Stimulated activated CD8-positive, alpha-beta memory T cell treated with anti-CD3 and anti-CD28 coated beads, Interleukin-2, amount 100 ng/mL, for 48 hours (primary cell): ENCODE data around the gene EBNA1BP2.
"Not testable (repeated sequence)": the region's sequence is repeated elsewhere in the genome, so short reads cannot be mapped to it uniquely, and the experiment has no call there.

Source experiments
- DNase-seq, 2 donors: peaks; one replicate each; pipeline ENCODE4 v3.0.0-alpha.2; 2020; ENCODE audit warnings: low read depth in 2 of 2

Gene EBNA1BP2

DNA sequence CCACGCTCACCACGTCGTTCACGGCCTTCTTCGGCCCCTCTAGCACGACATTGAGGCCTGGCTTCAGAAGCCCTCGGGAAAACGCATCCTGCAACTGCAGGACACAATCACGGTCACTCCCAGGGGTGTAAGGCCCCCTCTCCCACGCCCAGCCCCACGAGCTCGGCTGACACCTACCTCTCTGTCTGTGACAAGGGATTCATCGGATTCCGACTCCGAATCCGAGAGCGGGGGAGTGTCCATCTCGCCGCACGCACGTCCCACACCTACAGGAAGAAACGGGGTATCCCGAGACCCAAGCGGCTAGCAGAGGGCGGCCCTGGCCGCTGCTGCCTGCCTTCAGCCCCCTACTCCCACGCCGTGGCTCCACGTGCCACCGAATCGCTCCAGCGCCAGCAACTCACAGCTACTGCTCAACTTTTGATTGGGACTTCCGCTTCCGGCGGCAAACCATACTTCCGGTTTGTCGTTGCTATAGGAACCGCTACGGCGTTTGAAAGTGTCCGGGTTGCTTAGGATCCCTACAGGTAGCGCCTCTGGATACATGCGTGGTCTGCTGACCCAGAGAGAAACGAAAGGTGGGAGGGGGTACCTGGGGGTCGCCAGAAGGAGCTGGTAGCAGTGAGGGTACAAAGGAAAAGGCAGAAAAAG lies at the start of gene EBNA1BP2, which contains the start of gene CFAP57:
EBNA1BP2 (minus strand) TSS at position 415 of the 651 bp plus-strand sequence; CDS start at position 243, 172 bp downstream.
CFAP57 (plus strand) TSS at position 455 of the 651 bp plus-strand sequence. CDS start 424 bp downstream, outside the sequence.
- peak; percentile 72 to 87 for DNase-seq

DNA sequence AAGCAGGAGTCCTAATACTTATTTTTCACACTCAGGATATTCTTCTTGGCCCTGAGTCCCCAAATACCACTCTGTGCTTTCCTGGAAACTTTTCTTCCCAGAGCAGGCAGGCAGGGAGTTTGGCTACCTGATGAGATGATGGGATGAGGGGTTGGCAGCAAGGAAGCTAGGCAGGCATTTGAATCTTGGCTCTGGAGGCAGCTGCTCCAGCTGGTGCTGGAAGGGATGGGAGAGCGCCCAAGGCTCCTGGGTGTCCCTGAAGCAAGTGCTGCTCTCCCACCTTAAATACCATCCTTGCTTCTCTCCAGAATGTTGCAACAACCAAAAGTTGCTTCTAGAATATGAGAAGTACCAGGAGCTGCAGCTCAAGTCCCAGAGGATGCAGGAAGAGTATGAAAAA lies 49.7 kb upstream of the EBNA1BP2 start:
- no peak for DNase-seq

- DNase-seq = no peak
These were observed 49.1 kb upstream of the EBNA1BP2 start for GRCh38 chr1:43220905-43221778.

DNA sequence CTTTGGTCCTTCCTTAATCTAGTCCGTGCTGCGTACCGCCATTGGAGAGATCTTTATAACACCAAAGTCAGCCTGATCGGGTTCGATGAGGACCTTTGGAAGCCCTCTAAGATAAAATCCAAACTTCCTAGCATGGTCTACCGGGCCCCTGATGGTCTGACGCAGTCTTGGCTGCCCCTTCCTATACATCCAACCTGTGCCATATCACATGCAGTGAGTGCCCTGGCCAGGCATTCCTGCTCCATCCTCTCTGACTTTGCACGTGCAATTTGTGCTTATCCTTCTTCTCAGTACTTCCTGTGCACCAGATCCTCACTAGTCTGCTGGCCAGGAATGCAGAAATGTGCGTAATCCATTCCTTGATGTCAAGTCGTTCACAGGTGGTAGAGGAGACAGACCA lies 45.7 kb upstream of the EBNA1BP2 start:
- DNase-seq = no peak

DNA sequence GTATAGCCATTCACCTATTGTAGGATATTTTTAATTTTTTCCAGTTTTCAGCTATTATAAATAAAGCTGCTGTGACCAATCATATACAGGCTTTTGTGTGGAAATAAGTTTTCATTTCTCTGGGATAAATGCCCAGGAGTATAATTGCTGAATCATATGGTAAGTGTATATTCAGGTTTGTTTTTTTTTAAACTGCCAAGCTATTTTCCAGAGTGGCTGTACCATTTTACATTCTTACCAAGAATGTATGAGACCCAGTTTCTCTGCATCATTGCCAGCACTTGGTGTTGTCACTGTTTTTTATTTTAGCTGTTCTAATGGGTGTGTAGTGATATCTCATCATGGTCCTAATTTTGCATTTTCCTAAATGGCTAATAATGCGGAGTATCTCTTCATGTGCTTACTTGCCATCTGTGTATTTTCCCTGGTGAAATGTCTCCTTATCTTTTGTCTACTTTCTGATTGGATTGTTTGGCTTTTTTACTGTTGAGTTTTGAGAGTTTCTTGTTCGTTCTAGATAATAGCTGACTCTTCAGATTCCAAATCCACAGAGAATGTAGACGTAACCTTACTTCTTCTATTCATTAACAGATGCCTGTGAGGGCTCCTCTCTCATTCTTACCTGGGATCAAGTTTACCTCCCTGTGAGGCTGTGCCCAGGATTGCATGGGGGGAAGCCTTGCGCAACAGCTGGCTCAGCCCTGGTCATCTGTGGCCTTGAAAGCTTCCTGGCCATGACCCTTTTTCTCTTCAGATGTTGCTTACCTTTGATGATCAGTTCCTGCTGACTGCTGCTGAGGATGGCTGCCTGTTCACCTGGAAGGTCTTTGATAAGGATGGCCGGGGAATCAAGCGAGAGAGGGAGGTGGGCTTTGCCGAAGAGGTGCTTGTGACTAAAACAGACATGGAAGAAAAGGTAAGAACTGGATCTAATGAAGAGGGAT lies 42.7 kb upstream of the EBNA1BP2 start:
- no peak for DNase-seq

- DNase-seq = not testable (repeated sequence)
These were observed 36.2 kb upstream of the EBNA1BP2 start for GRCh38 chr1:43208277-43208676.

DNA sequence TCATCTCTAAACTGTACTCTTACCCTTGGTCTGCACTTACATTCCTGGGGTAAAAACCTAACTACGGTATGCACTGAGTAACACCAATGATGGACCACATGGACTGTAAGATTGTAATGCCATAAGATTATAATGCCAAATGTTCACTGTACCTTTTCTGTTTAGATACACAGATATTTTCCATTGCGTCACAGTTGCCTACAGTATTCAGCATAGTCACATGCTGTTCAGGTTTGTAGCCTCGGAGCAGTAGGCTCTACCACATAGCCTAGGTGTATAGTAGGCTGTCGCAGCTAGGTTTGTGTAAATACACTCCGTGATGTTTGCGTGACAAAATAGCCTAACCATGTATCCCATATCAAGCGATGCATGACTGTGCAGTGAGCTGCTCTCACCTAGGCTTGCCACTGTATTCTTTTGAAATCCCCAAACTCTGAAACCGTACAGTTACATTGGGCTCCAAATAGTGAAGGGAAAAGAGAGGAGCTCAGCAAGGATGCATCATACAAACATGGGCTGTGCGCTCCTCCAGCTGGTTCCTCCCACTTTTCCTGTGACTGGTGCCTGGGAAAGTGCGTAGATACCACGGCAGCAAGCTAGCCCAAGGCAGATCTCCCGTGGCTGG lies 35.3 kb upstream of the EBNA1BP2 start:
- DNase-seq = no peak

- no peak for DNase-seq
These were observed 34.6 kb upstream of the EBNA1BP2 start for GRCh38 chr1:43206600-43207228.

- no peak for DNase-seq
These were observed 33.6 kb upstream of the EBNA1BP2 start for GRCh38 chr1:43205671-43206070.

- no peak for DNase-seq
These were observed 32.3 kb upstream of the EBNA1BP2 start for GRCh38 chr1:43204394-43204793.

GRCh38 chr1:43203859-43204258 lies 31.8 kb upstream of the EBNA1BP2 start:
- no peak for DNase-seq

DNA sequence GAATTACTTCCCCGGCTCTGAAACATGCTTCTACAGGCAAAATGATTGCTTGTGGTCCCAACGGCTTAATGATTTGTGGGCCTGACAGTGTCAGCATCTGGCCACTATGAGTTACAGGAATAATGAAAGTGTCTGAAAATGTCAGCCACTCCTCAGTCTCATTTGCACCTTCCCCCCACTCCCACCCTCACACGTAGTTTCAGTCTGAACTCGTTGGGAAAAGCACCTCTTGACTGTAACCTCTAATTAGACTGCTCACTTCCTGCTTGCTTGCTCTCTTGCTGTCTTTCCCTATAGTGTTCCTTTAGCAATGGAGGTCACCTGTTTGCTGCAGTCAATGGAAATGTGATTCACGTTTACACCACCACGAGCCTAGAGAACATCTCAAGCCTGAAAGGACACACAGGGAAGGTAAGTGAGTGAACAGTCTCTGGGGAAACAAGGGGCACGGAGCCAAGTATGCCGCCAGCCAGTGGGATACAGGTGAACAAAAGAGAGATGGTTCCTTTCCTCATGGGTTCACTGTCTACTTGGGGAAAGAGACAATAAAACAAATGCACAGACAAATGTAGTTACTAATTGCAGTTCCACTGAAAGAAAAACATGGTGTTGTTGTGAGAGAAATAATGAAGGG lies 27.1 kb upstream of the EBNA1BP2 start:
- peak in 1 of 2 donors; percentile 2 for DNase-seq

- DNase-seq = no peak
These were observed 25.4 kb upstream of the EBNA1BP2 start for GRCh38 chr1:43197343-43198127.

GRCh38 chr1:43194509-43194908 lies 22.4 kb upstream of the EBNA1BP2 start:
- DNase-seq = no peak

DNA sequence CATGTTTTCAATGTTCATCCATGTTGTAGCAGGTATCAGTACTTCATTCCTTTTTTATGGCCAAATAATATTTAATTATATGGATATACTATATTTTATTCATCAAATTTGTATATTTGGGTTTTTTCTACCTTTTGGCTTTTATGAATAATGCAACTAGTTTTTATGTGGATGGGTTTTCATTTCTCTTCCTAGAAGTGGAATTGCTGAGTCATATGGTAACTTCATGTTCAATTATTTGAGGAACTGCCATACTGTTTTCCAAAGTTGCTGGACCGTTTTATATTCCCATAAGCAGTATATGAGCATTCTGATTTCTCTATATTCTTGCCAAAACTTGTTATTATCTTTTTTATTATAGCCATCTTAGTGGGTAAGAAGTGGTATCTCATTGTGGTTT lies 16.0 kb upstream of the EBNA1BP2 start:
- DNase-seq = no peak

DNA sequence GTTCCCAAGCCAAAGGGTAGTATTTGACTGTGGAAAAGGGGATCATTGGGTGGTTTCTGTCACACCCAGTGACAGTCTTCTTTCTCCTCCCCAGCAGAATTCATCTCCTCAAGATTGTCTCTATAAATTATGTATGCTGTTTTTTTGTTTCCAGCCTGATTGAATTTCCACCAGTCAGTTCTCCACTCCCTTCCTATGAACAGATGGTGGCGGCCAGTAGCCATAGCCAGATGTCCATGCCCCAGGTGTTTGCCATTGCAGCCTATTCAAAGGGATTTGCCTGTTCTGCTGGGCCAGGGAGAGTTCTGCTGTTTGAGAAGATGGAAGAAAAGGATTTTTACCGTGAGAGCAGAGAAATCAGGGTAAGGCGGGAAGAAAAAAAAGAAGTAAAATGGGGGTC lies 12.9 kb upstream of the EBNA1BP2 start:
- DNase-seq = no peak

- DNase-seq = no peak
These were observed 12.3 kb upstream of the EBNA1BP2 start for GRCh38 chr1:43184388-43184787.

DNA sequence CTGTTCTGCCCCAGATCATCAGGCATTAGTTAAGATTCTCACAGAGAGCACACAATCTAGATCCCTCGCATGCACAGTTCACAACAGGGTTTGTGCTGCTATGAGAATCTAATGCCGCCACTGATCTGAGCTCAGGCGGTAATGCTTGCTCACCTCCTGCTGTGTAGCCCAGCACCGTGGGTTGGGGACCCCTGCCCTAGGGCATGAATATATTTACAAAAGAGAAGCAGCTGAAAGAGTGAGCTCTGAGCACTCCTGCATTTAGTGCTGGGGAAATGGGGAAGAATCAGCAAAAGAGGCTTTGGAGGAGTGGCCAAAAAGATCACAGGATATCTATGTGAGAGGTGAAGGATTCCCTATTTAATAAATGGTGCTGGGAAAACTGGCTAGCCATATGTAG lies 5.6 kb upstream of the EBNA1BP2 start:
- DNase-seq = no peak

DNA sequence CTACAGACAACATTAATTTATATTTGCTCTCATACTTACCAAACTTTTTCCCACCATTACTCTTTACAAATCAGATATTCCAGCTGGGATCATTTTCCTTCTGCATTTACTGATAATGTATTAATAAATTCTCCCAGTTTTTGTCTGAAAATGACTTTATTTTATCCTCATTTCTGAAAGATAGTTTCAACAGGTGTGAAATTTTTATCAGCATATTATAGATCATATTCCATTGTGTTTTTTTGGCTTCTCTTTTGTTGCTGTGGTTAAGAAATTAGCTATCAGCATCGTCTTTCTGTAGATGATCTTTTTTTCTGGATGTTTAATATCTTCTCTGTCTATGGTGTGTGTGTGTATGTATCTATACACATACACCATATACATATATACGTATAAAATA lies 2.8 kb upstream of the EBNA1BP2 start:
- no peak for DNase-seq
